H9 (cell line): ENCODE data around the gene EZH2. TPM values are rescaled to one million over a fixed set of nuclear protein-coding genes. Genes with fewer than 3 reads are reported as not detected.

ENCODE experiments used
- DNase-seq: peaks from one replicate; pipeline ENCODE4 v3.0.0-alpha.2; 2017
- H2AFZ ChIP-seq: one replicate; pipeline ENCODE4 v1.6.1; 2013; ENCODE audit warnings: mild to moderate bottlenecking, low read length, control low read depth, moderate library complexity
- H2AK5ac ChIP-seq: 2 replicates; pipeline ENCODE4 v1.6.1; 2013; ENCODE audit warnings: low read length, control low read depth, mixed read lengths; ENCODE audit not compliant: insufficient read length
- H2BK120ac ChIP-seq: one replicate; pipeline ENCODE4 v1.6.1; 2013; ENCODE audit warnings: low read depth, mild to moderate bottlenecking, low read length, control low read depth, inconsistent platforms; ENCODE audit not compliant: poor library complexity, severe bottlenecking
- H2BK12ac ChIP-seq: 2 replicates; pipeline ENCODE4 v1.6.1; 2013; ENCODE audit warnings: low read length, control low read depth, mixed read lengths, low read depth; ENCODE audit not compliant: insufficient read length
- H2BK15ac ChIP-seq: 2 replicates; pipeline ENCODE4 v1.6.1; 2013; ENCODE audit warnings: low read depth, low read length, control low read depth
- H2BK20ac ChIP-seq: one replicate; pipeline ENCODE4 v1.6.1; 2013; ENCODE audit warnings: low read depth, mild to moderate bottlenecking, low read length, control low read depth, inconsistent platforms; ENCODE audit not compliant: poor library complexity, severe bottlenecking
- H2BK5ac ChIP-seq: 2 replicates; pipeline ENCODE4 v1.6.1; 2013; ENCODE audit warnings: low read length, control low read depth, mixed read lengths; ENCODE audit not compliant: insufficient read length
- H3K14ac ChIP-seq: 2 replicates; pipeline ENCODE4 v1.6.1; 2013; ENCODE audit warnings: low read length, control low read depth; ENCODE audit not compliant: insufficient read depth
- H3K18ac ChIP-seq: 2 replicates; pipeline ENCODE4 v1.6.1; 2013; ENCODE audit warnings: low read depth, mild to moderate bottlenecking, mixed read lengths, low read length, control low read depth; ENCODE audit not compliant: insufficient read length
- H3K23ac ChIP-seq: 2 replicates; pipeline ENCODE4 v1.6.1; 2013; ENCODE audit warnings: low read length, control low read depth, mixed read lengths, low read depth; ENCODE audit not compliant: insufficient read length
- H3K23me2 ChIP-seq: 2 replicates; pipeline ENCODE4 v1.6.1; 2013; ENCODE audit warnings: low read depth, mild to moderate bottlenecking, mixed read lengths, low read length, control low read depth; ENCODE audit not compliant: insufficient read length, poor library complexity, severe bottlenecking
- H3K27ac ChIP-seq: 2 replicates; pipeline ENCODE4 v1.5.1; 2013; ENCODE audit warnings: low read length, control low read depth, mixed read lengths, low read depth; ENCODE audit not compliant: insufficient read length
- H3K27me3 ChIP-seq: 2 replicates; pipeline ENCODE4 v1.6.1; 2013; ENCODE audit warnings: low read length, control low read depth, inconsistent platforms; ENCODE audit not compliant: insufficient read depth
- H3K4ac ChIP-seq: 2 replicates; pipeline ENCODE4 v1.6.1; 2013; ENCODE audit warnings: low read depth, mild to moderate bottlenecking, control low read depth, inconsistent platforms, low read length, moderate library complexity
- H3K4me1 ChIP-seq: 2 replicates; pipeline ENCODE4 v1.6.1; 2013; ENCODE audit warnings: low read length, control low read depth, inconsistent platforms; ENCODE audit not compliant: insufficient read depth
- H3K4me2 ChIP-seq: 2 replicates; pipeline ENCODE4 v1.6.1; 2013; ENCODE audit warnings: low read length, control low read depth, mixed read lengths; ENCODE audit not compliant: insufficient read length, insufficient read depth
- H3K56ac ChIP-seq: 2 replicates; pipeline ENCODE4 v1.6.1; 2013; ENCODE audit warnings: low read depth, mild to moderate bottlenecking, mixed read lengths, low read length, control low read depth; ENCODE audit not compliant: insufficient read length
- H3K79me1 ChIP-seq: 2 replicates; pipeline ENCODE4 v1.6.1; 2013; ENCODE audit warnings: low read depth, mild to moderate bottlenecking, moderate library complexity, low read length, control low read depth, inconsistent platforms; ENCODE audit not compliant: insufficient read depth, poor library complexity, severe bottlenecking
- H3K79me2 ChIP-seq: 2 replicates; pipeline ENCODE4 v1.6.1; 2013; ENCODE audit warnings: low read length, control low read depth, inconsistent platforms; ENCODE audit not compliant: insufficient read depth
- H3K9ac ChIP-seq: 2 replicates; pipeline ENCODE4 v1.6.1; 2013; ENCODE audit warnings: low read length, control low read depth, mixed read lengths; ENCODE audit not compliant: insufficient read length; ENCODE audit errors: extremely low read depth
- H3K9me3 ChIP-seq: one replicate; pipeline ENCODE4 v1.6.1; 2013; ENCODE audit warnings: low read depth, low read length, inconsistent platforms; ENCODE audit not compliant: control insufficient read depth
- H3T11ph ChIP-seq: one replicate; pipeline ENCODE4 v1.6.1; 2013; ENCODE audit warnings: mild to moderate bottlenecking, low read length, control low read depth, inconsistent platforms
- H4K20me1 ChIP-seq: one replicate; pipeline ENCODE4 v1.6.1; 2013; ENCODE audit not compliant: control insufficient read depth, insufficient read length, insufficient read depth
- H4K5ac ChIP-seq: 2 replicates; pipeline ENCODE4 v1.6.1; 2013; ENCODE audit warnings: low read depth, mild to moderate bottlenecking, mixed read lengths, low read length, control low read depth; ENCODE audit not compliant: insufficient read length
- H4K8ac ChIP-seq: replicated peaks from 2 replicates; pipeline ENCODE4 v1.6.1; 2013; ENCODE audit warnings: low read length, control low read depth, mixed read lengths, low read depth; ENCODE audit not compliant: insufficient read length
- H4K91ac ChIP-seq: 2 replicates; pipeline ENCODE4 v1.6.1; 2013; ENCODE audit warnings: low read depth, mild to moderate bottlenecking, moderate library complexity, mixed read lengths, low read length, control low read depth; ENCODE audit not compliant: insufficient read length
- H3K27ac Mint-ChIP-seq, 3 experiments: 2 replicates in 2 of 3; 3 replicates in 1 of 3; pipeline ENCODE4 v1.8.0; 2020 to 2021; ENCODE audit warnings: mixed read lengths in 3 of 3, mild to moderate bottlenecking in 1 of 3, moderate library complexity in 1 of 3
- H3K27me3 Mint-ChIP-seq: 2 replicates; pipeline ENCODE4 v1.8.0; 2021; ENCODE audit warnings: low read depth, mild to moderate bottlenecking, moderate library complexity, mixed read lengths
- H3K36me3 Mint-ChIP-seq, 3 experiments: 2 replicates in 2 of 3; 3 replicates in 1 of 3; pipeline ENCODE4 v1.8.0; 2020 to 2021; ENCODE audit warnings: low read depth in 3 of 3, mixed read lengths in 3 of 3; ENCODE audit not compliant: insufficient read depth in 1 of 3
- H3K4me1 Mint-ChIP-seq, 2 experiments: 2 replicates each; pipeline ENCODE4 v1.8.0; 2020; ENCODE audit warnings: mixed read lengths in 2 of 2
- H3K4me3 Mint-ChIP-seq, 2 experiments: 2 replicates in 1 of 2; 3 replicates in 1 of 2; pipeline ENCODE4 v1.8.0; 2020 to 2021; ENCODE audit warnings: mild to moderate bottlenecking in 2 of 2, mixed read lengths in 2 of 2, moderate library complexity in 1 of 2
- H3K9me3 Mint-ChIP-seq, 2 experiments: 2 replicates in 1 of 2; 3 replicates in 1 of 2; pipeline ENCODE4 v1.8.0; 2020; ENCODE audit warnings: mild to moderate bottlenecking in 2 of 2, mixed read lengths in 2 of 2, moderate library complexity in 1 of 2
- CTCF ChIP-seq: fragments of 200-600 bp; sonication (generic); conservative IDR thresholded peaks from 3 replicates; pipeline ENCODE4 v1.8.0; 2021; ENCODE audit warnings: antibody characterized with exemption, mild to moderate bottlenecking
- WGBS: extraction: QIAGEN DNeasy Blood & Tissue Kit; methylation state at CpG from one replicate; pipeline ENCODE4 v1.1.7; 2013; ENCODE audit warnings: missing lambda C conversion rate, low lambda C conversion rate, mixed read lengths; ENCODE audit not compliant: insufficient read length; ENCODE audit errors: extremely low coverage; 5-methylcytosine and 5-hydroxymethylcytosine counted together
- total RNA-seq: library from RNA; stranded (reverse); gene quantifications from 2 replicates; pipeline ENCODE4 v1.2.1, GENCODE V29; 2021

EZH2 gene
- total RNA-seq, 1 experiment from 2014 or later, result 41.3 TPM

- Histone ChIP-seq H3K79me2 (peaks cover 19% of the 10 kb centered on the region; the same call in 1 of the 2 replicates), H2BK15ac (no peak overlapping the region), H3K9me3 (no peaks in the 10 kb centered on the region), H4K91ac (no peak overlapping the region), H3K23me2 (no peaks in the 10 kb centered on the region), H3K79me1 (no peaks in the 10 kb centered on the region), H3K9ac (no peak overlapping the region), H3K14ac (no peak overlapping the region), H2BK12ac (no peak overlapping the region), H3K23ac (no peak overlapping the region), H3T11ph (no peak overlapping the region), H3K4me1 (peaks cover 13% of the 10 kb centered on the region), H3K4ac (no peak overlapping the region), H3K27ac (no peak overlapping the region), H4K5ac (no peak overlapping the region), H4K8ac (no peak overlapping the region), H3K27me3 (no peaks in the 10 kb centered on the region), H2BK20ac (no peak overlapping the region), H3K4me2 (no peak overlapping the region), H3K18ac (no peak overlapping the region), H3K56ac (no peak overlapping the region), H4K20me1 (no peaks in the 10 kb centered on the region), H2BK5ac (no peak overlapping the region), H2AK5ac (no peak overlapping the region), H2AFZ (no peak overlapping the region), H2BK120ac (no peak overlapping the region)
- DNase-seq, result no peak
- Mint-ChIP-seq H3K27ac (peak overlapping the region in 2 of 3 experiments; percentile 56 to 66; a peak in 3 of 7 replicates), H3K4me3 (peak overlapping the region in 1 of 2 experiments; percentile 3; a peak in 1 of 5 replicates), H3K36me3 (peaks cover 0 to 10% (median 6%) of the 10 kb centered on the region in 3 experiments; a peak in 3 of 7 replicates), H3K27me3 (no peaks in the 10 kb centered on the region), H3K4me1 (peaks cover 51 to 52% of the 10 kb centered on the region in 2 experiments), H3K9me3 (no peaks in the 10 kb centered on the region)
- TF ChIP-seq CTCF, result no peak
- no CpG with 5 or more reads among the region's 9 CpGs for WGBS
Measured at GRCh38 chr7:148847815-148848734, 36.0 kb downstream of the EZH2 start.
